Adrenal gland (tissue), 5 donors: Measurements from ENCODE around the gene RAB5B.

Source experiments
- POLR2A ChIP-seq, 2 donors: fragments of 450-650 bp; IDR thresholded peaks; one replicate each; pipeline ENCODE4 v1.6.1; 2017; ENCODE audit warnings: antibody characterized with exemption in 2 of 2, mild to moderate bottlenecking in 2 of 2, moderate library complexity in 1 of 2
- TF ChIP-seq, protein P1 (sequence below), 6 experiments: fragments of 450-650 bp in 4 of 6; fragments of 200-600 bp in 2 of 6; sonication (generic) in 1 of 6; IDR thresholded peaks; 1 replicate in 5 of 6; 2 replicates in 1 of 6; pipeline versions ENCODE4 v1.5.1 to v1.8.0; 2016 to 2021; ENCODE audit warnings: antibody characterized with exemption in 6 of 6, mild to moderate bottlenecking in 2 of 6, moderate library complexity in 1 of 6
- donor health status: DM: no; HTN: no; CAD: no.

DNA sequence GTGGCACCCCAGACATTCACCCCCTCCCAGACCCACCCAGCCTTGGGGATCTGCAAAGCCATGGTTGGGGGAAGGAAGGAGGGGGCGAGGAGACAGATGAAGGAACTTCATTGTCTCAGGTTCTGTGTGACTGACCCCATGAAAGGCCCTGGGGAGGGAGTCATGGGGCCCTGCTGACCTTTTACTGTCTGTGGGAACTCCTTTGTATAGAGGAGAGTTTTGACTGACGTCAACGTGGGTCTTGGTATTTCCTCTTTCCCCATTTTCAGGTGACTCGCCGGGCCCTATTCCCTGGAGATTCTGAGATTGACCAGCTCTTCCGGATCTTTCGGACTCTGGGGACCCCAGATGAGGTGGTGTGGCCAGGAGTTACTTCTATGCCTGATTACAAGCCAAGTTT, 3.1 kb upstream of the RAB5B start:
- TF ChIP-seq, protein P1, sequence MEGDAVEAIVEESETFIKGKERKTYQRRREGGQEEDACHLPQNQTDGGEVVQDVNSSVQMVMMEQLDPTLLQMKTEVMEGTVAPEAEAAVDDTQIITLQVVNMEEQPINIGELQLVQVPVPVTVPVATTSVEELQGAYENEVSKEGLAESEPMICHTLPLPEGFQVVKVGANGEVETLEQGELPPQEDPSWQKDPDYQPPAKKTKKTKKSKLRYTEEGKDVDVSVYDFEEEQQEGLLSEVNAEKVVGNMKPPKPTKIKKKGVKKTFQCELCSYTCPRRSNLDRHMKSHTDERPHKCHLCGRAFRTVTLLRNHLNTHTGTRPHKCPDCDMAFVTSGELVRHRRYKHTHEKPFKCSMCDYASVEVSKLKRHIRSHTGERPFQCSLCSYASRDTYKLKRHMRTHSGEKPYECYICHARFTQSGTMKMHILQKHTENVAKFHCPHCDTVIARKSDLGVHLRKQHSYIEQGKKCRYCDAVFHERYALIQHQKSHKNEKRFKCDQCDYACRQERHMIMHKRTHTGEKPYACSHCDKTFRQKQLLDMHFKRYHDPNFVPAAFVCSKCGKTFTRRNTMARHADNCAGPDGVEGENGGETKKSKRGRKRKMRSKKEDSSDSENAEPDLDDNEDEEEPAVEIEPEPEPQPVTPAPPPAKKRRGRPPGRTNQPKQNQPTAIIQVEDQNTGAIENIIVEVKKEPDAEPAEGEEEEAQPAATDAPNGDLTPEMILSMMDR (IDR thresholded peaks at IDR 0.05), result no peak
- no peak for TF ChIP-seq POLR2A (IDR thresholded peaks at IDR 0.05)
